IMR-90 (cell line): ENCODE measurements around the gene ACAN. TPM values are rescaled to one million over a fixed set of nuclear protein-coding genes. Genes with fewer than 3 reads are reported as not detected.

Source experiments
- ATAC-seq: fragments of 200-7000 bp; cut with Tn5 transposase; 2 replicates; pipeline ENCODE4 v1.9.1; 2020; ENCODE audit warnings: low read depth, mild to moderate bottlenecking, moderate library complexity
- BruUV-seq: library from RNA; stranded (reverse); fragments of 400-500 nt; replicated peaks from 2 replicates; lab custom pipeline; 2021; lab: Mats Ljungman, UMichigan
- CTCF ChIA-PET: fragments of 300-600 bp; formaldehyde crosslinking; extraction: SDS; loops from one replicate; lab custom pipeline; 2021; ENCODE audit warnings: antibody characterized with exemption; lab: Yijun Ruan, JAX
- POLR2A ChIA-PET: fragments of 300-600 bp; sonication (Branson Sonifier 250); formaldehyde crosslinking; loops from one replicate; lab custom pipeline; 2022; ENCODE audit warnings: antibody characterized with exemption; ENCODE audit not compliant: unreplicated experiment; lab: Charles Lee
- DNase-seq: peaks from one replicate; pipeline ENCODE4 v3.0.0; 2013
- H2AFZ ChIP-seq: replicated peaks from 2 replicates; pipeline ENCODE3; 2013; ENCODE audit warnings: low read length, mild to moderate bottlenecking; ENCODE audit not compliant: poor library complexity
- H2AK5ac ChIP-seq: 2 replicates; pipeline ENCODE4 v1.6.1; 2013; ENCODE audit warnings: low read depth, low read length, inconsistent platforms
- H2AK9ac ChIP-seq: replicated peaks from 2 replicates; pipeline ENCODE3; 2013; ENCODE audit warnings: mild to moderate bottlenecking, low read depth, low read length, moderate library complexity; ENCODE audit not compliant: poor library complexity
- H2BK120ac ChIP-seq: 2 replicates; pipeline ENCODE4 v1.6.1; 2013; ENCODE audit warnings: low read depth, low read length, inconsistent platforms
- H2BK15ac ChIP-seq: 3 replicates; pipeline ENCODE4 v1.6.1; 2013; ENCODE audit warnings: low read depth, low read length, inconsistent platforms
- H2BK20ac ChIP-seq: 2 replicates; pipeline ENCODE4 v1.6.1; 2013; ENCODE audit warnings: low read depth, mild to moderate bottlenecking, inconsistent platforms, low read length, moderate library complexity
- H2BK5ac ChIP-seq: 2 replicates; pipeline ENCODE4 v1.6.1; 2013; ENCODE audit warnings: mild to moderate bottlenecking, low read depth, low read length, inconsistent platforms; ENCODE audit not compliant: poor library complexity, severe bottlenecking
- H3K14ac ChIP-seq: replicated peaks from 2 replicates; pipeline ENCODE4 v1.6.1; 2013; ENCODE audit warnings: low read depth, low read length, inconsistent platforms
- H3K18ac ChIP-seq: 2 replicates; pipeline ENCODE4 v1.6.1; 2013; ENCODE audit warnings: low read depth, low read length, control low read depth
- H3K23ac ChIP-seq: 2 replicates; pipeline ENCODE4 v1.6.1; 2013; ENCODE audit warnings: low read depth, low read length, inconsistent platforms
- H3K27ac ChIP-seq: 2 replicates; pipeline ENCODE4 v1.5.1; 2013; ENCODE audit warnings: mild to moderate bottlenecking, control low read depth, low read length; ENCODE audit not compliant: insufficient read depth
- H3K27me3 ChIP-seq: 2 replicates; pipeline ENCODE4 v1.6.1; 2013; ENCODE audit warnings: low read length; ENCODE audit not compliant: control insufficient read depth, insufficient read depth
- H3K36me3 ChIP-seq: 2 replicates; pipeline ENCODE4 v1.6.1; 2013; ENCODE audit warnings: low read length, mixed read lengths; ENCODE audit not compliant: control insufficient read depth, insufficient read depth
- H3K4ac ChIP-seq: 2 replicates; pipeline ENCODE4 v1.6.1; 2013; ENCODE audit warnings: low read depth, low read length, inconsistent platforms
- H3K4me1 ChIP-seq: 2 replicates; pipeline ENCODE4 v1.6.1; 2013; ENCODE audit warnings: low read length, mixed read lengths; ENCODE audit not compliant: control insufficient read depth, insufficient read depth
- H3K4me2 ChIP-seq: 2 replicates; pipeline ENCODE4 v1.6.1; 2013; ENCODE audit warnings: low read depth, mild to moderate bottlenecking, control low read depth, low read length, moderate library complexity
- H3K4me3 ChIP-seq: 2 replicates; pipeline ENCODE4 v1.5.1; 2013; ENCODE audit warnings: low read depth, mild to moderate bottlenecking, control low read depth, low read length, moderate library complexity; ENCODE audit not compliant: insufficient read depth
- H3K56ac ChIP-seq: 2 replicates; pipeline ENCODE4 v1.6.1; 2013; ENCODE audit warnings: low read length, inconsistent platforms; ENCODE audit not compliant: insufficient read depth; ENCODE audit errors: extremely low read depth
- H3K79me1 ChIP-seq, 2 experiments: 2 replicates each; pipeline ENCODE4 v1.6.1; 2013; ENCODE audit warnings: low read length in 2 of 2, inconsistent platforms in 1 of 2, low read depth in 1 of 2
- H3K9ac ChIP-seq: 2 replicates; pipeline ENCODE4 v1.6.1; 2013; ENCODE audit warnings: low read depth, low read length, control low read depth
- H3K9me1 ChIP-seq: 2 replicates; pipeline ENCODE4 v1.6.1; 2013; ENCODE audit warnings: low read length, inconsistent platforms; ENCODE audit not compliant: insufficient read depth
- H3K9me3 ChIP-seq: 2 replicates; pipeline ENCODE4 v1.6.1; 2013; ENCODE audit warnings: low read length; ENCODE audit not compliant: control insufficient read depth, insufficient read depth
- H4K20me1 ChIP-seq: 2 replicates; pipeline ENCODE4 v1.6.1; 2013; ENCODE audit warnings: low read length, inconsistent platforms; ENCODE audit not compliant: insufficient read depth
- H4K5ac ChIP-seq: 2 replicates; pipeline ENCODE4 v1.6.1; 2013; ENCODE audit warnings: mild to moderate bottlenecking, low read depth, low read length, control low read depth
- H4K8ac ChIP-seq, 2 experiments: 2 replicates each; pipeline ENCODE4 v1.6.1; 2013; ENCODE audit warnings: low read depth in 2 of 2, low read length in 2 of 2, control low read depth in 1 of 2, inconsistent platforms in 1 of 2
- H4K91ac ChIP-seq: 2 replicates; pipeline ENCODE4 v1.6.1; 2013; ENCODE audit warnings: low read depth, low read length, inconsistent platforms; ENCODE audit not compliant: insufficient read depth
- SMC3 ChIP-seq: fragments of 150-350 bp; IDR thresholded peaks from 2 replicates; pipeline ENCODE4 v1.6.1; 2016; ENCODE audit warnings: low read depth, mild to moderate bottlenecking, antibody characterized with exemption, low read length, moderate library complexity
- USF2 ChIP-seq: fragments of 150-350 bp; IDR thresholded peaks from 2 replicates; pipeline ENCODE4 v1.6.1; 2017; ENCODE audit warnings: mild to moderate bottlenecking, antibody characterized with exemption, low read length, low read depth
- WGBS, 2 experiments: methylation state at CpG; one replicate each; pipeline versions ENCODE4 v1.1.5 to v1.1.7; 2013; ENCODE audit warnings: missing lambda C conversion rate in 2 of 2; ENCODE audit not compliant: insufficient read length in 1 of 2; ENCODE audit errors: extremely low coverage in 2 of 2; 5-methylcytosine and 5-hydroxymethylcytosine counted together
- dilution Hi-C: fragments of 300-500 bp; cut with HindIII; formaldehyde crosslinking; loops from one replicate; pipeline ENCODE4 v1.14.3; 2018; ENCODE audit warnings: low sequenced_read_pairs; ENCODE audit not compliant: unreplicated experiment
- in situ Hi-C: fragments of 300-500 bp; cut with MboI; formaldehyde crosslinking; loops from 3 replicates; pipeline ENCODE4 v1.14.3; 2019; ENCODE audit warnings: low sequenced_read_pairs, inconsistent platforms, mixed read lengths
- intact Hi-C: fragments of 100-400 bp; cut with micrococcal nuclease; formaldehyde crosslinking; loops from 2 replicates; pipeline ENCODE4 v1.10.0; 2022
- polyA plus RNA-seq, 3 experiments: library from polyadenylated mRNA; depleted of rRNA; stranded (reverse); fragments of >200 nt; gene quantifications; 2 replicates each; pipeline ENCODE4 v1.2.3, GENCODE V29; 2012; ENCODE audit warnings: low replicate concordance in 1 of 3
- total RNA-seq: library from RNA; depleted of rRNA; stranded (reverse); fragments of >200 nt; gene quantifications from 2 replicates; pipeline ENCODE4 v1.2.3, GENCODE V29; 2012

Gene ACAN
- total and polyA plus RNA-seq, 2 of the 4 experiments (the other 2 are of a cell fraction) = 0.54 to 0.96 TPM

GRCh38 chr15:88779944-88780343, 23.3 kb upstream of the ACAN start:
- H3K23ac ChIP-seq = no peak overlapping the region
- no peaks in the 10 kb centered on the region for H3K9me3 ChIP-seq
- no peak overlapping the region for H2BK5ac ChIP-seq
- H3K27ac ChIP-seq = no peak overlapping the region
- H2AK5ac ChIP-seq = no peak overlapping the region
- in situ Hi-C loops = no loop called here
- no peak overlapping the region for H3K4me3 ChIP-seq
- no peaks in the 10 kb centered on the region for H3K79me1 ChIP-seq
- no peak overlapping the region for H4K5ac ChIP-seq
- no TSS peak for BruUV-seq
- no peak for TF ChIP-seq USF2
- TF ChIP-seq SMC3 = no peak
- H4K91ac ChIP-seq = no peak overlapping the region
- H3K18ac ChIP-seq = no peak overlapping the region
- H2BK15ac ChIP-seq = no peak overlapping the region
- H3K36me3 ChIP-seq = no peaks in the 10 kb centered on the region
- ATAC-seq = no peak
- DNase-seq = no peak
- H3K9ac ChIP-seq = no peak overlapping the region
- no peak overlapping the region for H2AK9ac ChIP-seq
- H3K27me3 ChIP-seq = peaks cover 15% of the 10 kb centered on the region; the same call in 1 of the 2 replicates
- no peak overlapping the region for H2AFZ ChIP-seq
- no peak overlapping the region for H4K8ac ChIP-seq
- CTCF ChIA-PET = no interaction called here
- H3K4me1 ChIP-seq = no peaks in the 10 kb centered on the region
- no peak overlapping the region for H3K56ac ChIP-seq
- H2BK20ac ChIP-seq = no peak overlapping the region
- no peak overlapping the region for H3K4me2 ChIP-seq
- POLR2A ChIA-PET = no interaction called here
- intact Hi-C loops = no loop called here
- H3K14ac ChIP-seq = no peak overlapping the region
- no peak overlapping the region for H3K4ac ChIP-seq
- no peak overlapping the region for H2BK120ac ChIP-seq
- no peaks in the 10 kb centered on the region for H3K9me1 ChIP-seq
- no peaks in the 10 kb centered on the region for H4K20me1 ChIP-seq
- dilution Hi-C loops = no loop called here
- no CpG with 5 or more reads among the region's 1 CpG for WGBS, 2 experiments
